ENCODE measurements around the gene ZMYND11.
A peak's percentile ranks its signal among the peaks of the same experiment; 100 is the strongest.

The ZMYND11 gene

GRCh38 chr10:134247-135131 lies 766 bp upstream of the ZMYND11 start:
- FAIRE-seq (peak; percentile 40), DNase-seq (ENCODE audit: insufficient read length) (peak; percentile 40)
- no peak for TF ChIP-seq TAF1 (IDR thresholded peaks at IDR 0.05; ENCODE audit: borderline replicate concordance, low read depth, low read length)
- 0 out of 2 replicates have a peak, but pooled peaks have one; percentile 43 for TF ChIP-seq POLR2AphosphoS5 (IDR thresholded peaks at IDR 0.05; ENCODE audit: low read depth, low read length)
- 0 out of 2 replicates have a peak, but pooled peaks have one; percentile 43 for TF ChIP-seq POLR2A (IDR thresholded peaks at IDR 0.05; ENCODE audit: low read depth, low read length)

GRCh38 chr10:135601-136464 lies 578 bp downstream of the ZMYND11 start:
- FAIRE-seq (peak; percentile 33), DNase-seq (ENCODE audit: insufficient read length) (peak; percentile 50)
- TF ChIP-seq POLR2AphosphoS5 (IDR thresholded peaks at IDR 0.05; ENCODE audit: low read depth, low read length): 0 out of 2 replicates have a peak, but pooled peaks have one; percentile 34
- TF ChIP-seq POLR2A (IDR thresholded peaks at IDR 0.05; ENCODE audit: low read depth, low read length): peak; percentile 58; the same call in 1 of the 2 replicates
- peak; percentile 62; the same call in 1 of the 2 replicates for TF ChIP-seq TAF1 (IDR thresholded peaks at IDR 0.05; ENCODE audit: borderline replicate concordance, low read depth, low read length)

DNA sequence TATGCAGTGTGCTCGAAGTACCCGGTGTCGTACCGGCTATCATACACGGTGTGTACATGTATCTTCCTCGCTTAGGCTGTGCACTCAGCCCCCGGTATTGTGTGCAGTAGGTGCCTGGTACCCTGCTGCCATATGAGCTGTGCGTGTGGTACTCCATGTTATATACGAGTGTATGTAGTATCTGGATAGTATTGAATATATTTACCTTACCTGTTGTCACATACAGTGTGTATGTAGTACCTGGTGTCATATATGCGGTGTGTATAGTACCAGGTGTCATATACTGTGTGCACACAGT lies 1.2 kb downstream of the ZMYND11 start:
- TF ChIP-seq POLR2A (IDR thresholded peaks at IDR 0.05; ENCODE audit: low read depth, low read length): no peak
- no peak for TF ChIP-seq POLR2AphosphoS5 (IDR thresholded peaks at IDR 0.05; ENCODE audit: low read depth, low read length)
- no peak for TF ChIP-seq TAF1 (IDR thresholded peaks at IDR 0.05; ENCODE audit: borderline replicate concordance, low read depth, low read length)
- no peak for DNase-seq (ENCODE audit: insufficient read length)
- no peak for FAIRE-seq

GRCh38 chr10:137031-137430 lies 1.8 kb downstream of the ZMYND11 start:
- TF ChIP-seq TAF1 (IDR thresholded peaks at IDR 0.05; ENCODE audit: borderline replicate concordance, low read depth, low read length): no peak
- no peak for TF ChIP-seq POLR2AphosphoS5 (IDR thresholded peaks at IDR 0.05; ENCODE audit: low read depth, low read length)
- TF ChIP-seq POLR2A (IDR thresholded peaks at IDR 0.05; ENCODE audit: low read depth, low read length): no peak
- DNase-seq (ENCODE audit: insufficient read length) (peak; percentile 29), FAIRE-seq (no peak)

GRCh38 chr10:137606-138005 lies 2.4 kb downstream of the ZMYND11 start:
- DNase-seq (ENCODE audit: insufficient read length) (no peak), FAIRE-seq (no peak)
- TF ChIP-seq POLR2A (IDR thresholded peaks at IDR 0.05; ENCODE audit: low read depth, low read length) (no peak), POLR2AphosphoS5 (IDR thresholded peaks at IDR 0.05; ENCODE audit: low read depth, low read length) (no peak), TAF1 (IDR thresholded peaks at IDR 0.05; ENCODE audit: borderline replicate concordance, low read depth, low read length) (no peak)

- FAIRE-seq: no peak
- no peak for TF ChIP-seq POLR2A (IDR thresholded peaks at IDR 0.05; ENCODE audit: low read depth, low read length)
- no peak for TF ChIP-seq POLR2AphosphoS5 (IDR thresholded peaks at IDR 0.05; ENCODE audit: low read depth, low read length)
- TF ChIP-seq TAF1 (IDR thresholded peaks at IDR 0.05; ENCODE audit: borderline replicate concordance, low read depth, low read length): no peak
- no peak for DNase-seq (ENCODE audit: insufficient read length)
Observed at GRCh38 chr10:142371-142770, 7.1 kb downstream of the ZMYND11 start.

DNA sequence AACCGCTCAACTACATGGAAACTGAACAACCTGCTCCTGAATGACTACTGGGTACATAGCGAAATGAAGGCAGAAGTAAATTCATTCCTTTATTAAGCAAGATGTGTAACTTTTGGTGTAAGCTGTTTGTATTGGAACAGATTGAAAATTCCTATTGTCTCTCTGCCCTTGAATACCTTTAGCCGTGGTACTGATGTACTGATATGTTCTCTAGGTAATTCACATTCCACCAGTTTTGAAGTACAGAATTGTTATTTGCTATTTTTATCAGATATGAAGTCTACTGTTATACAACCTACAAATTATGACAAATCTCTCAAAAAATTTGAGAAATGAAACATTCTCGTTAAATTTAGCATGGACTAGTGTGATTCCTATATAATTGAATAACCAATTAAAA lies 17.7 kb downstream of the ZMYND11 start:
- TF ChIP-seq TAF1 (IDR thresholded peaks at IDR 0.05; ENCODE audit: borderline replicate concordance, low read depth, low read length) (no peak), POLR2A (IDR thresholded peaks at IDR 0.05; ENCODE audit: low read depth, low read length) (no peak), POLR2AphosphoS5 (IDR thresholded peaks at IDR 0.05; ENCODE audit: low read depth, low read length) (no peak)
- DNase-seq (ENCODE audit: insufficient read length) (no peak), FAIRE-seq (no peak)

- TF ChIP-seq POLR2A (IDR thresholded peaks at IDR 0.05; ENCODE audit: low read depth, low read length): no peak
- TF ChIP-seq TAF1 (IDR thresholded peaks at IDR 0.05; ENCODE audit: borderline replicate concordance, low read depth, low read length): no peak
- TF ChIP-seq POLR2AphosphoS5 (IDR thresholded peaks at IDR 0.05; ENCODE audit: low read depth, low read length): no peak
- no peak for FAIRE-seq
- DNase-seq (ENCODE audit: insufficient read length): no peak
Observed at GRCh38 chr10:154348-154747, 19.1 kb downstream of the ZMYND11 start.

GRCh38 chr10:167383-167782 lies 32.1 kb downstream of the ZMYND11 start:
- TF ChIP-seq POLR2A (IDR thresholded peaks at IDR 0.05; ENCODE audit: low read depth, low read length): no peak
- no peak for DNase-seq (ENCODE audit: insufficient read length)
- no peak for FAIRE-seq

GRCh38 chr10:173741-174140 lies 38.5 kb downstream of the ZMYND11 start:
- FAIRE-seq (no peak), DNase-seq (ENCODE audit: insufficient read length) (no peak)
- TF ChIP-seq TAF1 (IDR thresholded peaks at IDR 0.05; ENCODE audit: borderline replicate concordance, low read depth, low read length) (no peak), POLR2AphosphoS5 (IDR thresholded peaks at IDR 0.05; ENCODE audit: low read depth, low read length) (no peak), POLR2A (IDR thresholded peaks at IDR 0.05; ENCODE audit: low read depth, low read length) (no peak)

DNA sequence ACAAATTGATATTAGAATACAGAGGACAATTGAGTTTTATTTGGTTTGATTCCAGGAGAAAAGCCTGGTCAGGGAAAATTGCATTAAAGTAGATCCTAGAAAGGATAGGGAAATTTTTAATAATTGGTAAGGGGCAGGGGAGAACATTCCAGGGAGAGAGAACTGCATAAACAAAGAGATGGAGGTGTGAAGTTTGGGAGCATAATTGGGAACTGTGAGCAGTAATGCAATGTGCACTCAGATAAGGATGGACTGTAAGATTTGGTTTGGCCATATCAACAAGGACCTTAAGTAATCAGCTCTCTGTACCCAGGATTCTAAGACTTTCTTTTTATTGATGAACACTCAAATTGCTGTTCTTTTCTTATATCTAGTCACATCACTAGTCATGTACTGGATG lies 41.4 kb downstream of the ZMYND11 start:
- no peak for DNase-seq (ENCODE audit: insufficient read length)
- no peak for FAIRE-seq
- TF ChIP-seq POLR2A (IDR thresholded peaks at IDR 0.05; ENCODE audit: low read depth, low read length): no peak
- TF ChIP-seq POLR2AphosphoS5 (IDR thresholded peaks at IDR 0.05; ENCODE audit: low read depth, low read length): no peak
- TF ChIP-seq TAF1 (IDR thresholded peaks at IDR 0.05; ENCODE audit: borderline replicate concordance, low read depth, low read length): no peak

Data from GM12892 (cell line).